K562 (cell line): Measurements from ENCODE around the gene CHCHD6. TPM values are rescaled to one million over a fixed set of nuclear protein-coding genes. Genes with fewer than 3 reads are reported as not detected.

Source experiments
- ATF2 ChIP-seq: sonication (generic); formaldehyde crosslinking; IDR thresholded peaks from 2 replicates; pipeline ENCODE4 v1.8.1; 2022; ENCODE audit warnings: missing genetic modification reagents
- JUND ChIP-seq, 2 experiments: IDR thresholded peaks; 2 replicates in 1 of 2; 3 replicates in 1 of 2; pipeline ENCODE4 v1.6.1; 2011; ENCODE audit warnings: borderline replicate concordance in 2 of 2, low read depth in 2 of 2, low read length in 2 of 2, improper control_type of control experiment in 1 of 2, missing biosample characterization in 1 of 2, missing genetic modification characterization in 1 of 2, missing genetic modification reagents in 1 of 2
- MCM5 ChIP-seq: fragments of 450-650 bp; IDR thresholded peaks from 2 replicates; pipeline ENCODE4 v1.6.1; 2016; ENCODE audit warnings: low read depth
- MGA ChIP-seq: fragments of 450-650 bp; IDR thresholded peaks from 2 replicates; pipeline ENCODE4 v1.6.1; 2016; ENCODE audit warnings: mild to moderate bottlenecking, moderate library complexity
- PHF8 ChIP-seq: fragments of 200-600 bp; sonication (generic); IDR thresholded peaks from 2 replicates; pipeline ENCODE4 v1.6.1; 2012; ENCODE audit warnings: mixed run types, mild to moderate bottlenecking, inconsistent platforms, low read length, moderate library complexity, borderline replicate concordance
- SMAD1 ChIP-seq: fragments of 150-350 bp; IDR thresholded peaks from 2 replicates; pipeline ENCODE4 v1.6.1; 2014; ENCODE audit warnings: low read length, low read depth; ENCODE audit not compliant: partially characterized antibody
- ZNF140 ChIP-seq: fragments of 250-450 bp; sonication (Bioruptor Pico); IDR thresholded peaks from 2 replicates; pipeline ENCODE4 v1.8.0; 2021; ENCODE audit warnings: moderate library complexity, mild to moderate bottlenecking, inconsistent platforms
- ZNF586 ChIP-seq: fragments of 450-650 bp; formaldehyde crosslinking; conservative IDR thresholded peaks from 2 replicates; pipeline ENCODE4 v1.4.0; 2020; ENCODE audit warnings: mild to moderate bottlenecking, moderate library complexity
- ZNF609 ChIP-seq: sonication (generic); formaldehyde crosslinking; IDR thresholded peaks from 2 replicates; pipeline ENCODE4 v1.8.1; 2023; ENCODE audit warnings: missing genetic modification reagents, mild to moderate bottlenecking, borderline replicate concordance
- ZNF696 ChIP-seq: fragments of 250-450 bp; sonication (Bioruptor Pico); conservative IDR thresholded peaks from 2 replicates; pipeline ENCODE4 v1.4.0; 2020; ENCODE audit warnings: mild to moderate bottlenecking, moderate library complexity
- polyA plus RNA-seq, 8 experiments: library from polyadenylated mRNA; depleted of rRNA in 4 of 8; stranded (reverse) in 5 of 8; unstranded in 3 of 8; fragments of >200 nt; fragmentation: Nextera tagmentation in 2 of 8; fragmentation: Illumina TruSeq in 1 of 8; extraction: Ambion mirVana in 2 of 8; extraction: Trizol in 1 of 8; gene quantifications; 2 replicates each; pipeline versions ENCODE4 v1.2.1 to v1.2.3, GENCODE V29; 2011 to 2014; ENCODE audit warnings: inconsistent platforms in 1 of 8, missing spikeins in 1 of 8
- total RNA-seq, 7 experiments: library from RNA; depleted of rRNA in 6 of 7; stranded (reverse); fragments of >200 nt in 6 of 7; fragmentation: Illumina TruSeq in 2 of 7; extraction: Trizol in 2 of 7; gene quantifications; 2 replicates each; pipeline versions ENCODE4 v1.2.1 to v1.2.3, GENCODE V29; 2011 to 2021; ENCODE audit warnings: low replicate concordance in 1 of 7

Gene CHCHD6
- total and polyA plus RNA-seq, 9 of the 15 experiments (the other 6 are each of a cell fraction or from before 2014, with no cell fraction given): 4.6 to 18.6 (median 10.9) TPM

GRCh38 chr3:126986001-126986400 lies 282.0 kb downstream of the CHCHD6 start (continued):
- no peak for TF ChIP-seq MGA
- peak; percentile 80 for TF ChIP-seq JUND (IDR thresholded peaks at IDR 0.05; ENCODE audit: borderline replicate concordance, low read depth, low read length)
- peak; percentile 70; the same call in 1 of the 3 replicates for TF ChIP-seq JUND (tag; IDR thresholded peaks at IDR 0.05; ENCODE audit: borderline replicate concordance, low read depth, low read length)
- no peak for TF ChIP-seq ZNF609
- no peak for TF ChIP-seq SMAD1
- no peak for TF ChIP-seq ZNF696
- no peak for TF ChIP-seq PHF8
- TF ChIP-seq ATF2: no peak
- no peak for TF ChIP-seq MCM5
- TF ChIP-seq ZNF586: no peak
- TF ChIP-seq ZNF140: no peak
